Mesenchymal stem cell (in vitro differentiated cells and primary cell): ENCODE results near the gene GRK3.
"Not testable (repeated sequence)": the region's sequence is repeated elsewhere in the genome, so short reads cannot be mapped to it uniquely, and the experiment has no call there.

Source experiments
- DNase-seq: peaks from one replicate; pipeline ENCODE4 v3.0.0-alpha.2; 2013
- H2AFZ ChIP-seq: one replicate; pipeline ENCODE4 v1.6.1; 2013; ENCODE audit warnings: low read depth, mild to moderate bottlenecking, control low read depth, inconsistent platforms, low read length, moderate library complexity
- H2AK5ac ChIP-seq: 2 replicates; pipeline ENCODE4 v1.6.1; 2013; ENCODE audit warnings: low read length, moderate library complexity, mild to moderate bottlenecking, inconsistent platforms; ENCODE audit not compliant: severe bottlenecking
- H2BK120ac ChIP-seq: one replicate; pipeline ENCODE4 v1.6.1; 2013; ENCODE audit warnings: low read depth, mild to moderate bottlenecking, inconsistent platforms, low read length, moderate library complexity
- H2BK12ac ChIP-seq, 2 experiments: one replicate each; pipeline ENCODE4 v1.6.1; 2013; ENCODE audit warnings: inconsistent platforms in 2 of 2, low read length in 2 of 2, mild to moderate bottlenecking in 2 of 2, moderate library complexity in 2 of 2, control low read depth in 1 of 2
- H2BK15ac ChIP-seq: one replicate; pipeline ENCODE4 v1.6.1; 2013; ENCODE audit warnings: mild to moderate bottlenecking, low read depth, inconsistent platforms; ENCODE audit not compliant: poor library complexity, severe bottlenecking
- H2BK5ac ChIP-seq: 2 replicates; pipeline ENCODE4 v1.6.1; 2013; ENCODE audit warnings: low read depth, mild to moderate bottlenecking, low read length, control low read depth, inconsistent platforms; ENCODE audit not compliant: poor library complexity, severe bottlenecking
- H3K14ac ChIP-seq, 2 experiments: one replicate each; pipeline ENCODE4 v1.6.1; 2013; ENCODE audit warnings: inconsistent platforms in 2 of 2, low read length in 2 of 2, control low read depth in 1 of 2, mild to moderate bottlenecking in 1 of 2, moderate library complexity in 1 of 2
- H3K18ac ChIP-seq, 2 experiments: one replicate each; pipeline ENCODE4 v1.6.1; 2013; ENCODE audit warnings: inconsistent platforms in 2 of 2, low read length in 2 of 2, control low read depth in 1 of 2, low read depth in 1 of 2, mild to moderate bottlenecking in 1 of 2
- H3K23ac ChIP-seq, 2 experiments: one replicate each; pipeline ENCODE4 v1.6.1; 2013; ENCODE audit warnings: inconsistent platforms in 2 of 2, low read length in 2 of 2, mild to moderate bottlenecking in 2 of 2, moderate library complexity in 2 of 2, control low read depth in 1 of 2
- H3K27ac ChIP-seq: 2 replicates; pipeline ENCODE4 v1.5.1; 2013; ENCODE audit warnings: mild to moderate bottlenecking, moderate library complexity, low read length, control low read depth, inconsistent platforms; ENCODE audit not compliant: poor library complexity, severe bottlenecking
- H3K27me3 ChIP-seq, 2 experiments: 2 replicates each; pipeline versions ENCODE4 v1.6.1 to v1.7.0; 2013; ENCODE audit warnings: low read length in 2 of 2, mild to moderate bottlenecking in 2 of 2, moderate library complexity in 2 of 2, control low read depth in 1 of 2, inconsistent platforms in 1 of 2; ENCODE audit not compliant: control insufficient read depth in 1 of 2, insufficient read depth in 1 of 2
- H3K36me3 ChIP-seq, 2 experiments: 2 replicates each; pipeline versions ENCODE4 v1.6.1 to v1.7.0; 2013; ENCODE audit warnings: low read length in 2 of 2, control low read depth in 1 of 2, inconsistent platforms in 1 of 2, low read depth in 1 of 2, mild to moderate bottlenecking in 1 of 2; ENCODE audit not compliant: insufficient read depth in 2 of 2, control insufficient read depth in 1 of 2
- H3K4ac ChIP-seq, 2 experiments: one replicate each; pipeline ENCODE4 v1.6.1; 2013; ENCODE audit warnings: inconsistent platforms in 2 of 2, low read length in 2 of 2, mild to moderate bottlenecking in 2 of 2, moderate library complexity in 2 of 2, control low read depth in 1 of 2, low read depth in 1 of 2
- H3K4me1 ChIP-seq: 2 replicates; pipeline ENCODE4 v1.6.1; 2013; ENCODE audit warnings: low read depth, low read length, control low read depth; ENCODE audit not compliant: control insufficient read depth, insufficient read depth
- H3K4me2 ChIP-seq: 2 replicates; pipeline ENCODE4 v1.6.1; 2013; ENCODE audit warnings: low read length, mild to moderate bottlenecking, inconsistent platforms; ENCODE audit not compliant: poor library complexity, severe bottlenecking
- H3K4me3 ChIP-seq, 2 experiments: 2 replicates each; pipeline versions ENCODE4 v1.5.1 to v1.7.0; 2013; ENCODE audit warnings: low read length in 2 of 2, mild to moderate bottlenecking in 2 of 2, control low read depth in 1 of 2, low read depth in 1 of 2; ENCODE audit not compliant: insufficient read depth in 1 of 2
- H3K79me1 ChIP-seq: replicated peaks from 2 replicates; pipeline ENCODE4 v1.6.1; 2013; ENCODE audit warnings: mild to moderate bottlenecking, control low read depth, low read length, inconsistent platforms; ENCODE audit not compliant: poor library complexity, severe bottlenecking
- H3K9ac ChIP-seq: 2 replicates; pipeline ENCODE4 v1.7.0; 2013; ENCODE audit warnings: mild to moderate bottlenecking, low read length, moderate library complexity
- H3K9me3 ChIP-seq: 2 replicates; pipeline ENCODE4 v1.7.0; 2013; ENCODE audit warnings: mild to moderate bottlenecking, low read length; ENCODE audit not compliant: control insufficient read depth
- H4K8ac ChIP-seq: one replicate; pipeline ENCODE4 v1.6.1; 2013; ENCODE audit warnings: inconsistent platforms, mild to moderate bottlenecking, low read length, moderate library complexity
- H4K91ac ChIP-seq: one replicate; pipeline ENCODE4 v1.6.1; 2013; ENCODE audit warnings: mild to moderate bottlenecking, low read length, inconsistent platforms
- WGBS: methylation state at CpG from one replicate; pipeline ENCODE4 v1.1.7; 2013; ENCODE audit warnings: mixed read lengths; 5-methylcytosine and 5-hydroxymethylcytosine counted together

GRK3 gene

DNA sequence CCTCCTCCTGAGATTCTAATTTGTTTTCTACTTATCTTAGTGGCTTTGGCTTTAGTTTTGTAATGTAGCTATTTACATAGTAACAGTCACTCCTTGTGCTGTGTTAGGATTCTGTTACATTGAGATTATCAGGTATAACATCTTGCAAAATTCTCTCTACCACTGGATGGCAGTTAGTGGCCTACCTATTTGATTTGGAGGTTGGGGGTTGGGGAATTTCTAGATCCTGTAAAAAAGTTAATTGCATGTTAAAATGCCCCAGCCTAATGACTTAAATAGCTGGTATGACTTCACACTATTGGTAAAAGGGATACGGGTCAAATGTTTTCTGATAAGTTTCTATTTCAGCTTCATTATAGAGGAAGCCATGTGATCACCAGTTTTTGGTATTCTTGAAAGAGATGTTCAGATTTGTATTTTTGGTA lies 2.8 kb downstream of the GRK3 start:
- no peak overlapping the region for H3K18ac ChIP-seq
- no peaks in the 10 kb centered on the region for H3K9me3 ChIP-seq
- H3K4ac ChIP-seq: no peak overlapping the region
- no peak for DNase-seq
- H3K4me2 ChIP-seq: no peak overlapping the region
- peaks cover 4 to 46% of the 10 kb centered on the region in 2 experiments for H3K27me3 ChIP-seq
- H2BK120ac ChIP-seq: no peak overlapping the region
- no peak overlapping the region for H3K27ac ChIP-seq
- H3K36me3 ChIP-seq: no peaks in the 10 kb centered on the region
- H3K14ac ChIP-seq: no peak overlapping the region
- H2BK5ac ChIP-seq: no peak overlapping the region
- H3K23ac ChIP-seq: no peak overlapping the region
- H3K4me3 ChIP-seq: no peak overlapping the region
- no peak overlapping the region for H2BK15ac ChIP-seq
- H4K8ac ChIP-seq: no peak overlapping the region
- 100% methylated on average over 1 of the region's 1 CpG for WGBS
- H3K79me1 ChIP-seq: no peaks in the 10 kb centered on the region
- no peak overlapping the region for H2BK12ac ChIP-seq
- H3K4me1 ChIP-seq: peaks cover 13% of the 10 kb centered on the region
- H2AK5ac ChIP-seq: no peak overlapping the region
- H3K9ac ChIP-seq: no peak overlapping the region
- H4K91ac ChIP-seq: no peak overlapping the region
- no peak overlapping the region for H2AFZ ChIP-seq

DNA sequence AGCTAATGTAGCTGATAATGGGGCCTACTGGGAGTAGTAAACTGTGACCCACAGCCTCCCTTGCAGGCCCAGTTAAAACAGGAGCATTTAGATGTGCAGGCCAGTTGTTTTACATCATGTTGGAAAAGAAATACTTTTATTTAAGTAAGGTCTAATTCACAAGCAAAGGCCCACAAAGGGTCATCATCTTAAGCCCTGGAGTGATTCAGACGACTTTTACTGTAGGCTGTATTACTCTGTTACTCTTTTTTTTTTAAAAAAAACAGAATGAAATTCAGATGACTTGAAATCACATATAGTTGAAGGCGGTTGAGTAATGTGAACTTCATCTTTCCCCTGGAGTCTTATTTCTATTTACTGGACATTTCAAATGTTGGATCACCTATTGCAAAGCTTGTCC lies 3.6 kb downstream of the GRK3 start:
- not testable (repeated sequence) for H3K36me3 ChIP-seq, H4K91ac ChIP-seq

DNA sequence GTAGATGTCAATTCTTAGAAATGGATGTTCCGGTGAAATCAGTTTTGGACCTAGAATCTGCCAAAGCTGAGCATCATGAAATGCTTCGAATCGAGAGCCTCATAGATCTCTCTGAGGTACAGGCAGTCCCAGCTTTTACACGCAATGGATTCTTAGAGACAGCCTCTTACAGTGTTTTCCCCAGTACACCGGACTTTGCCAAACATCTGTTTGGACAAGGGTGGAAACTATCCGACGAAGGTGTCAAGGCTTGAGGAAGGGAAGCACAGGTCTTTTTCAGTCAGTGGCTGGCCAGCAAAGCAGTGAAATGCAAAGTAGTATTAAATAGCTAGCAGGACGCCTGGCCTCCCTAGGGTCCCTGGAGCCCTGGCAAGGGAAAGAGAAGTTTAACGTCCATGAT lies 4.9 kb downstream of the GRK3 start:
- peaks cover 4 to 30% of the 10 kb centered on the region in 2 experiments for H3K27me3 ChIP-seq

More for the DNA sequence above, 3.6 kb downstream of the GRK3 start:
- H2BK120ac ChIP-seq, H3K27ac ChIP-seq, H3K23ac ChIP-seq, H3K79me1 ChIP-seq, H3K4ac ChIP-seq, H3K4me2 ChIP-seq, H2AFZ ChIP-seq, H3K4me3 ChIP-seq, H3K9me3 ChIP-seq, H2BK12ac ChIP-seq, H3K14ac ChIP-seq, H3K18ac ChIP-seq, H4K8ac ChIP-seq, H2AK5ac ChIP-seq, H2BK5ac ChIP-seq, H2BK15ac ChIP-seq, H3K9ac ChIP-seq, DNase-seq: not testable (repeated sequence)
- WGBS: no CpG with 5 or more reads among the region's 2 CpGs
- H3K27me3 ChIP-seq: peaks cover 4 to 43% of the 10 kb centered on the region in 2 experiments
- peaks cover 13% of the 10 kb centered on the region for H3K4me1 ChIP-seq

DNA sequence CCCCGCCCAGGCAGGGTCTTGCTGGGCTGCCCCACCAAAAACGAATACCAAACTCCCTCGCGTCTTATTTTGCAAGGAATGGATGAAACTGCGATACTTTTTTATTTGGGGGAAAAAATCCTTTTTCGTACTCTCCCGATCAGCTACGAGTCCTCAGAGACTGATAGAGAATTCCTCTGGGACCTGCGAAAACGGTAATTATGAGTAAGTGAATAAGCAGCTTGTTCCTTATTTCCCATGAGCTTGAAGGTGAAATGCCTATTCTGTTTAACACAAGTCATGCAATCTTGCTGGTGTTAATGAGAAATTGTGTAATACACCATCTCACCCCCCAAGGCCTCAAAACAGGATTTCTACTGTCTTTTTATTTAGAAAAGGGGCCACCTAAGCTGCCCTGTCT lies 5.5 kb downstream of the GRK3 start:
- no peak overlapping the region for H3K27ac ChIP-seq
- no peak overlapping the region for H3K4ac ChIP-seq
- H4K8ac ChIP-seq: no peak overlapping the region
- no peak overlapping the region for H3K23ac ChIP-seq
- no peak overlapping the region for H3K4me2 ChIP-seq
- no peak overlapping the region for H4K91ac ChIP-seq
- no peaks in the 10 kb centered on the region for H3K9me3 ChIP-seq
- DNase-seq: no peak
- H3K4me1 ChIP-seq: peaks cover 5% of the 10 kb centered on the region
- 93% methylated on average over 10 of the region's 10 CpGs for WGBS
- no peak overlapping the region for H2BK120ac ChIP-seq
- H2BK5ac ChIP-seq: no peak overlapping the region
- no peak overlapping the region for H2BK12ac ChIP-seq
- no peak overlapping the region for H2AFZ ChIP-seq
- no peaks in the 10 kb centered on the region for H3K79me1 ChIP-seq
- H2AK5ac ChIP-seq: no peak overlapping the region
- H3K18ac ChIP-seq: no peak overlapping the region
- H3K4me3 ChIP-seq: no peak overlapping the region
- no peaks in the 10 kb centered on the region for H3K36me3 ChIP-seq
- peaks cover 4 to 29% of the 10 kb centered on the region in 2 experiments for H3K27me3 ChIP-seq
- no peak overlapping the region for H3K14ac ChIP-seq
- H2BK15ac ChIP-seq: no peak overlapping the region
- H3K9ac ChIP-seq: no peak overlapping the region

More for the DNA sequence above, 4.9 kb downstream of the GRK3 start:
- H4K91ac ChIP-seq: no peak overlapping the region
- H3K4ac ChIP-seq: no peak overlapping the region
- H3K14ac ChIP-seq: no peak overlapping the region
- no peak overlapping the region for H2AK5ac ChIP-seq
- no peak overlapping the region for H2BK15ac ChIP-seq
- H2BK12ac ChIP-seq: no peak overlapping the region
- no peak overlapping the region for H3K4me2 ChIP-seq
- peaks cover 10% of the 10 kb centered on the region for H3K4me1 ChIP-seq
- H3K23ac ChIP-seq: no peak overlapping the region
- H3K79me1 ChIP-seq: no peaks in the 10 kb centered on the region
- no peaks in the 10 kb centered on the region for H3K9me3 ChIP-seq
- no peak overlapping the region for H3K27ac ChIP-seq
- no peak for DNase-seq
- H3K18ac ChIP-seq: no peak overlapping the region
- no peak overlapping the region for H2BK5ac ChIP-seq
- no peak overlapping the region for H3K9ac ChIP-seq
- 86% methylated on average over 9 of the region's 9 CpGs for WGBS
- H3K4me3 ChIP-seq: no peak overlapping the region
- no peaks in the 10 kb centered on the region for H3K36me3 ChIP-seq
- no peak overlapping the region for H2BK120ac ChIP-seq
- no peak overlapping the region for H4K8ac ChIP-seq
- no peak overlapping the region for H2AFZ ChIP-seq
